ENCODE measurements around the gene NTM.

The NTM gene

GRCh38 chr11:131850507-131850906 is 480.1 kb downstream of the NTM start:
- no peak for DNase-seq

- DNase-seq: no peak
These were observed 481.7 kb downstream of the NTM start for GRCh38 chr11:131851964-131852755.

GRCh38 chr11:131852757-131853156 is 482.3 kb downstream of the NTM start:
- no peak for DNase-seq

DNA sequence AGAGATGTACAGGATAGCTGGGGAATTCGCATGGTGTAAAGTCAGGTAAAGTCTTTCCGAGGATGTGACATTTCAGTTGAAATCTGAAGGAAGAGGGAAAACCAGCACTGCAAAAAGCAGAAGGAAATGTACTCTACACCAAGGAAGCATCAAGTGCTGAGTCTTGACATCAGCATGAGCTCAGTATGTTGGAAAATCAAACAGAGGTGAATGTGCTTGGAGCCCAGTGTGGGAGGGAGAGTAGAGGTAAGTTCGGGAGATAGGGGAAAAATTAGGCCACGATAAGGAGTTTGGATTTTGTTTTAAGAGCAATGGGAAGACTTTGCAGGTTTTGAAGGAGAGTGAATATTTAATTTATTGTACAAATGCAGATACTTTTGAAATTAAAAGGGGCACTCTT is 484.0 kb downstream of the NTM start:
- DNase-seq: no peak

DNA sequence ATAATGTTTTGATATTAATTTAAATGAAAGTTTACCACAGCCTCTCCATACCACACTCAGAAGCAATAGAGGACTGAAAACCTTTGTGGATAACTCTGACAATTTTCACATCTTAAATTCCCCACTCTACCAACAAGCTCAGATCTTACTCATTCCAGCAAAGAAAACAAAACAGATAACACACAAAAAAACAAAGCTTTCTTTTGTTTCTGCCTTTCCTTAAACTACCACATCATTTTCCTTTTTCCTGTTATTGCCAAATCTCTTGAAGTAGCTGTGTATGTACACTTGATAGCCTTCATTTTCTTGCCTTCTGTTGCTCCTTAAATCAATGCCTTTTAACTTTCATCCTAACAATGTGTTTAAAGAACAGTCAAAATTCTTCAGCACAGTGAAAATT is 484.9 kb downstream of the NTM start:
- no peak for DNase-seq

DNA sequence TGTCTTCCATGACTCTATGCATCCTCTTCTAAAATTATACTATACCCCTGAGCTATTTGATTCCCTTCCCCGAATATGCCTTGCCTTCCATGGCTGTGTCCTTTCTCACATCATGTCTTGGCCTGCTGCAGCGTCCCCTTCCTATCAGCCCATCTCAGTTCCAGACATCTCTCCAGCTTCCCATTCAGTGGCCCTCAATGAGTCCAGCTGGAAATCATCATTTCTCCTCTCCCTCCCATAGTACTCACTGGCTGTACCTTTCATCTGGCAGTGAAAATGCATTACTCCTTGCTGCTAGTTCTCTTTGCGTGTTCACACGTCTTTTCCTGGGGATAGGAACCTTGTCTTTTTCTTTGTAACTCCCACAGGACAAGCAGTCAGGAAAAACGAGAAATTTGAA is 486.8 kb downstream of the NTM start:
- DNase-seq: no peak

- DNase-seq: no peak
These were observed 488.1 kb downstream of the NTM start for GRCh38 chr11:131858505-131858904.

GRCh38 chr11:131859538-131860210 is 489.3 kb downstream of the NTM start:
- no peak for DNase-seq

DNA sequence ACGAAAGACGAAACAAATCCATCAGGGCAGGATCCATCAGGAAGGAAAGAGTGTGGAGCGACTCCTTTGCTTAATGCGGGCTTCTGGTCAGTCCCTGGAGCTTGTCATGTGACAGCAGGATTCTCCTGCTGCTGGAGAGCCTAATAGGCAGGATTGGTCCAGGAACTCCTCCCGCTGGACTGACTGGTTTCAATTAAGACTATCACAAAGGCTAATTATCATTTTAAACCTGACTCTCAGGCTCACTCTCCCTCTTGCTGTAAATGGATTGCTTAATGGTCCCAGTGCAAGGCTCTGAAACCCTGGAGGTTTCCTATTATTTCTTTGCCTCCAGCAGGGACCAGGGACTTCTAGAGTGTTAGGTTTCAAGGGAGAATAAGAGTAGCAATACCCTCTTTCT is 493.8 kb downstream of the NTM start:
- DNase-seq: no peak

GRCh38 chr11:131865860-131866259 is 495.4 kb downstream of the NTM start:
- no peak for DNase-seq

GRCh38 chr11:131866535-131867400 is 496.4 kb downstream of the NTM start:
- no peak for DNase-seq

- DNase-seq: peak; percentile 35 to 45
These were observed 497.2 kb downstream of the NTM start for GRCh38 chr11:131867457-131868257.

DNA sequence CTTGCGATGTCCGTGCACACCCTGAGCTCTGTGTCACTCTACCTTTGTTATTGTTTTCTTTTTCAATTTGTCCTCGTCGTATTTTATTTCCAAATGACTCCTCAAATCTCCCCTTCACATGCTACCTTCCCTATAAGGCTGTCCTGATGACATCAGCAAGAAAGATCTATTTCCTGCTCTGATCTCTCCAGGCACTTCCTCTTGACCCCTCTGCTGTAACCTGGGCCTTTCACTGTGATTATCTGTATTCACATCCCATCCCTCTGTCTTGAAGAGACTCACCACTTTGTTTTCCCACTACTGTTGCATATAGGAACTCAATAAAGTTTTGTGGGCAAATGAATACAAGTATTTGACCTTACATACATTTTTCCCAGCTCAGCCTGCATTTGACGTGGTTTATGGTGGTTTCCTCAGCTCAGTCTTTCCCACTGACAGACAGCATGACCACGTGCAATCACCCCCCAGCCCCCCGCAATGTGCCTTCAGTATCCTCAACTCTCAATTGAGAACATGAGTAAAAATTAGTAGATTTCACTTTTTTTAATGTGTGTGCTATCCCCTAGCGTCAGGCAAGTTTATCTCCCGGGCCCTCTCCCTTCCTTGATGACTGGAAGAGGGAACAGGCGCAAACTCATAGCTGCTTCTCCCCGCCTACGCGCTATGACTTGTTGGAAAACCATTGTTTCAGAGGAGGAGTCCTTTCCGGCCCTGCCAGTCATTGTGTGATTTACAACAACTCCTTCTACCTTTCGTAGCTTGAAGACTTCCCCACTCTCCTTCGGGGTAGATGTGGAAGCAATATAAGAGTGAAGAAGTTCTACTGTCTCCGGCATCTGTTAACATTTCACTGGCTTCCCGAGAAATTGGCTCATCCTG is 498.5 kb downstream of the NTM start:
- DNase-seq: no peak

- DNase-seq: no peak
These were observed 499.9 kb downstream of the NTM start for GRCh38 chr11:131870305-131870704.

DNA sequence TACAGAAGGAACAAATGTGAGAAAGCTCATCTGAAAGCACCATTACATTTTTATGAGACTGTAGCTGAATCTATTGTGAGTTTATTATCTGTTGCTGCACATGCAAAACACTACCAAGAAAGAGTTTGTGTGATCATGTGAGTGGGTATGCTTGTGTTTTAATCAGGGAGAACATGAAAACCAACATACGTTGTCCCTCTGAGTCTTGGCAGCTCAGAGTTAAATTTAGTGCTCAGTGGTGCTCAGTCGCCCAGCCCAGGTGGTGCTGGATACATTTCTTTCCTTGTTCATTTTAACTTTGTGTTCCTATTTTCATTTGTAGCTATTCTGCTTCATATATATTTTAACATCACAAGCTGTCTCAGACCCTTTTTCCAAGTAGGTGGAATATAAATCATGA is 500.6 kb downstream of the NTM start:
- no peak for DNase-seq

DNA sequence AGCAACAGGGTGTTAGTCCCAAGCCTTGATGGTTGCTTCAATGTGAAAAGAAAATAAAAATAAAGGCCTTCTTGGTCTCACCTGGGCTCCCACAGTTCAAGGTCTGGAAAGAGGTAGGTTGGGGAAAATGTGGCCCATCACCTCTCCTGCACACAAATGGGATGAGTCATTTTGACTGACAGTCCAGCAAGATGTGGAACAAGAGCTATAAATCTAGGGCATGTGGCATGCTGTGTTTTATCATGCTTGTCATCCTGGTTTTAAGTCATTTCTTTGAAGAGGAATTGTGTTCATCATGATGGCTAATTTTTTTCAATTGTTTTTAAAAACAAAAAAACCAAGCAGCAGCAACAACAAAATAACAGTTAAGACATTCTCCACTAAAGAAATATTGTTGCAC is 503.7 kb downstream of the NTM start:
- no peak for DNase-seq

DNA sequence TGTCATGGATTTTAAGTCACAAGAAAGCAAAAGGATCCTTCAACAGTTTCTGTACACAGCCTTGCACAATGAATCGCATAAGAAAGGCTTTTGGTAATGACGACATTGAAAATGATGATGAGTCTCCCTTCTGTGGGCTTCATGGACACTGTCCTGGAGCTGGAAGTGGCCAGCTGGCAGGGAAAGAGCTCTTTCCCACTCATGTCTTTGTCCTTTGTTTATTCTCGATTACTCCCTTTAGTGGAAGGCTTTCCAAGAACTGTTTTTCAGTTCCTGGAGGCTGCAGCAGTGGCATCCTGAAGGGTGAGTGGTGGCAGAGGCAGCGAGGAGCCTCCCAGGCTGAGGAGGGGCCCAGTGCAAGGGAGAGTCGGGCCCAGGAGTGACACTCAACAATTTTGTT is 505.2 kb downstream of the NTM start:
- no peak for DNase-seq

- no peak for DNase-seq
These were observed 507.0 kb downstream of the NTM start for GRCh38 chr11:131877246-131877942.

DNA sequence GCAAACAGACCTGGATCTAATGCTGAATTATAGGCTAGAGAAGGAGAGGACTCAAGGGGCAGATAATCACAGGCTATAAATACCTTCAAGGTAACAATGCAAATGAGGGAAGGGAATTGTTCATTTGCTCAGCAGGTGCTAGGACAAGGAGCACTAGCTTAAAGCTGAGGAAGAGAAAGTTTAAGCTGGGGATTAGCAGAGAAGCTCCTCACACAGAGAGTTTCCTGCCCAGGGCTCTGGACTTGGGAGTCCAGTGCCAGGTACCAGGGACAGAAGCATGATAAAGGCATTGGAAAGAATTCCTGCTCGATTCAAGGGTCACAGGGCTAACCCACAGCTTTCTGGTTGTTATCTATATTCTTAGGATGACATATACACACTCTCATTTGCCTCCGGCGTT is 509.9 kb downstream of the NTM start:
- DNase-seq: no peak

DNA sequence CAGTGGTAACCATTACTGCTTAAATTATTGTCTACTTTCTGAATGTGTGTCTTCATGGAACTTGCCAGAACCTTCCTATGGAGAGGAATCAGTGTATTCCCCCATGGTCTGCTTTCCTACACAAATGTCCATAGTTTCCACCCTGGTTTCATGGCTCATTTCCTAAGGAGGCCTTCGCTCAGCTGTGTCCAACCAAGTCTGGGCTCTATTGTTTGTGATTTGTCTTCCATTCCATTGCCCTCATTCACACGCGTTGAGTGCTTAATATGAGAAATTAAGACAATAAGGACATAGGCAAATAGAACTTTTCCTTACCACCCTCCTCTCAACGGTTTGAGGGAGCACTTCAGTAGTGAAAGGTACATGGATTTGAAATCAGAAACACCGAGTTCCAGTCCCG is 510.6 kb downstream of the NTM start:
- no peak for DNase-seq

GRCh38 chr11:131883332-131883731 is 512.9 kb downstream of the NTM start:
- no peak for DNase-seq
